ENCODE data around the gene PTPRN2. TPM values are rescaled to one million over a fixed set of nuclear protein-coding genes. Genes with fewer than 3 reads are reported as not detected.

The PTPRN2 gene
- total and polyA plus RNA-seq, 9 of the 15 experiments (the other 6 are each of a cell fraction or from before 2014, with no cell fraction given): not detected

DNA sequence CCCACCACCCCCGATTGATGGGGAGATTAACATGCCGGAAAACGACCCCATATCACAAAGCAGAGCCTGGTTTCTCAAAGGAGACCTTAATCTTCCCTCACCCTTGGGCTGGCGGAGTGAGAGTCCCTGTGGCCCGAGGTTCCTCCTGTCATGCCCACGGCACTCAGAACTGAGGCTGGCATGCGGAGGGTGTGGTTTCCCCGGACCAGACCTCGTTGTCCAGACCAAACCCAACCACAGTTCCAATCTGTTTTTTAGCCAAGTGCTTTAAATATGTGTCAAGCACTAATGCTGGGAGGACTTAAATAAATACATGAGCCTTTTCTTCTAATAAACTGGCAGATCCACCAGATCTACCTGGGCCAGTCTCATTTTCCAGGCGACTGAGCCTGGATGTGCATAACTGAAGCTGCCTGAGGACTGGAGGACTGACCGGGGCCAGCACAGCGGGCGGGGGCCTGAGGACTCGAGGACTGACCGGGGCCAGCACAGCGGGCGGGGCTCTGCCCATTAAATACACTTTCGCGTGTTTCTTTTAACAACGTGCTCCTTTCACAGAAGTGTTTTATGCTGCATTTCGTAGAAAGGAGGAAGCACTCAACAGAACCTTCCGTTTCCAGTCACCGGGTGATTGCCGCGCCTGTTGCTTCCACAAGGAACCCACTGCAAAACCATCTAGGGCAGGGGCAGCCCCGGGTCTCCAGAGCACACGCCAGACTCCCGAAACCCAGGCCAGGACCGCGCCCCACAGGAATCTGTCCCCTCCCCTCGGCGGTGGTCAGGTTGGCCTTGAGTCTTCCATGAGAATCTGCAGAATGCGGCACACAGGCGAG, 334.6 kb downstream of the PTPRN2 start:
- POLR2A ChIA-PET: no interaction called here
- CTCF ChIA-PET (ENCODE audit: low intra/inter-chr PET ratio): no interaction called here
- FAIRE-seq (no peak), DNase-seq (ENCODE audit: extremely low read depth in 1 of 4, low spot score in 3 of 4) (no peak), ATAC-seq (no peak)
- BruUV-seq (replicated peaks): no TSS peak
- H3K79me2 ChIP-seq (ENCODE audit: control insufficient read depth, insufficient read depth, low read length): no peaks in the 10 kb centered on the region
- H3K9me1 ChIP-seq (ENCODE audit: control insufficient read depth, insufficient read depth, low read length): no peaks in the 10 kb centered on the region
- H3K27me3 ChIP-seq (ENCODE audit: control insufficient read depth in 2 of 2, insufficient read depth in 2 of 2, low read length in 2 of 2): peaks cover 15 to 38% of the 10 kb centered on the region in 2 experiments; a peak in 3 of 5 replicates
- H2AFZ ChIP-seq (ENCODE audit: low read depth, low read length): no peak overlapping the region
- H3K4me2 ChIP-seq (ENCODE audit: insufficient read depth, low read length): no peak overlapping the region
- intact Hi-C loops (cut with micrococcal nuclease) (no loop called here), in situ Hi-C loops (cut with MboI) (no loop called here)
- under 1% methylated on average over 34 of the region's 34 CpGs for WGBS (ENCODE audit: insufficient coverage, low coverage, missing lambda C conversion rate)
- H3K4me3 ChIP-seq: no peak overlapping the region
- peaks cover 9% of the 10 kb centered on the region; the same call in 1 of the 2 replicates for H4K20me1 ChIP-seq (replicated peaks; ENCODE audit: control insufficient read depth, insufficient read depth, low read length)
- H3K36me3 ChIP-seq (ENCODE audit: control insufficient read depth, insufficient read depth, low read length): no peaks in the 10 kb centered on the region
- H3K9ac ChIP-seq (ENCODE audit: insufficient read depth in 1 of 2, low read depth in 2 of 2, low read length in 2 of 2): no peak overlapping the region
- H3K9me3 ChIP-seq (replicated peaks; ENCODE audit: control insufficient read depth, insufficient read depth, low read depth, low read length): peaks cover 3% of the 10 kb centered on the region
- no peak overlapping the region for H3K27ac ChIP-seq (ENCODE audit: extremely low read depth, low read depth, low read length)
- no peaks in the 10 kb centered on the region for H3K4me1 ChIP-seq (replicated peaks in 1 of 2; ENCODE audit: control insufficient read depth in 2 of 2, insufficient read depth in 2 of 2, low read length in 2 of 2)
- TF ChIP-seq E4F1 (CRISPR knock-in tag; IDR thresholded peaks at IDR 0.05; ENCODE audit: borderline replicate concordance) (no peak), PKNOX1 (IDR thresholded peaks at IDR 0.05) (no peak), GTF2E2 (tag; IDR thresholded peaks at IDR 0.05) (no peak), NUFIP1 (IDR thresholded peaks at IDR 0.05; ENCODE audit: partially characterized antibody) (no peak), NR2F6 (CRISPR knock-in tag; IDR thresholded peaks at IDR 0.05) (no peak), ETV1 (tag; conservative IDR thresholded peaks at IDR 0.05; ENCODE audit: low read depth) (no peak), RFX1 (IDR thresholded peaks at IDR 0.05) (no peak), TFAP4 (CRISPR knock-in tag; IDR thresholded peaks at IDR 0.05; ENCODE audit: borderline replicate concordance) (no peak), JUND (IDR thresholded peaks at IDR 0.05; ENCODE audit: borderline replicate concordance, low read depth, low read length) (no peak), JUND (tag; IDR thresholded peaks at IDR 0.05; ENCODE audit: borderline replicate concordance, low read depth, low read length) (no peak)
